ENCODE measurements around the gene CEACAM19.
"Not testable (repeated sequence)": the region's sequence is repeated elsewhere in the genome, so short reads cannot be mapped to it uniquely, and the experiment has no call there.

The CEACAM19 gene

DNA sequence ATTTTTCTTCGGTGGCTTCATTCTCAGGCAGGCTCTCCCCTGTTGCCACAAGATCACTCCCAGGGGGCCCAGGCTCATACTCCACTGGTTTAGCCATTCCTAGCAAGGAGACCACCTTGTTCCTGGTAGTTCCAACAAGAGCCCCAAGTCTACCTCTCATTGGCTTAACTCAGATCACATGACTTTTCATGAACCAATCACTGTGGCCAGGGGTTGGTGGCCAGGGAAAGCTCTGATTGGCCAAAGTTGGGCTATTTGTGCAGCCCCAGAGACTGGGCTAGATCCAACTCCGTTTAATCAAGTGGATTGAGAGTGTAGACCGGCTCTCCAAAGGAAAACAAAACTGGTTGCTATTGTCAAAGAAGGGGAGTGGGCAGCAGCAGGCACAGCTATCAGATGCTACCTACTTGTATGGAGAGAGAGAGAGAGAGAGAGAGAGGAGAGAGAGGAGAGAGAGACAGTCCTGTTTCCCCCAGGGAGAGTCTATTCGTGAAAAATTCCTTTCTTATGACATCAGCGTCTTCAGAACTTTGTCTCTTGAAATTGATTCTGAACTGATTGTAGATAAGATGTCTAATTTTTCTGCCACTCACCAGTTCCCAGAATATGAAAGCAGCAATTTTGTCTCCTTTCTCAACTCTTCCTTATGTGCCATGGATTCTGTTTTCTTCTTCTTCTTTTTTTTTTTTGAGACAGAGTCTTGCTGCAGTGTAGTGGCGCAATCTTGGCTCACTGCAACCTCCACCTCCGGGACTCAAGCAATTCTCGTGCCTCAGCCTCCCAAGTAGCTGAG lies 5.9 kb downstream of the CEACAM19 start:
- no peak for DNase-seq

DNA sequence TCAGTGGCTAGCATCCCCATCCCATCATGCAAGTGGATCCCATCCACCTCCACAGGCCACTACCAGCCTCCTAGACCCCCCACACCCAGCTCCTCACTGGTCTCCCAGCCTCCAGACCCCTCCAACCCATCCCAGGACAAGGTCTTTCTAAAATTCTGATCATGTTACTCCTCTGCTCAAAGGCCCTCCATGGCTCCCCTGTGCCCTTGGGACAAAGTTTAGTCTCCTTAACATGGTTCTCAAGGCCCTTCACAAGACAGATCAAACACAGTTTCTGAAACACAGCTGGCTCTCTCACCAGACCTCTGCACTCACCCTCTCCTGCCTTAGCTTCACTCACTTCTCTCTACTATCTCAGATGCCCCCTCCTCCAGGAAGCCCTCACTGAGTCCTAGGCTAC lies 9.3 kb downstream of the CEACAM19 start:
- DNase-seq: no peak

DNA sequence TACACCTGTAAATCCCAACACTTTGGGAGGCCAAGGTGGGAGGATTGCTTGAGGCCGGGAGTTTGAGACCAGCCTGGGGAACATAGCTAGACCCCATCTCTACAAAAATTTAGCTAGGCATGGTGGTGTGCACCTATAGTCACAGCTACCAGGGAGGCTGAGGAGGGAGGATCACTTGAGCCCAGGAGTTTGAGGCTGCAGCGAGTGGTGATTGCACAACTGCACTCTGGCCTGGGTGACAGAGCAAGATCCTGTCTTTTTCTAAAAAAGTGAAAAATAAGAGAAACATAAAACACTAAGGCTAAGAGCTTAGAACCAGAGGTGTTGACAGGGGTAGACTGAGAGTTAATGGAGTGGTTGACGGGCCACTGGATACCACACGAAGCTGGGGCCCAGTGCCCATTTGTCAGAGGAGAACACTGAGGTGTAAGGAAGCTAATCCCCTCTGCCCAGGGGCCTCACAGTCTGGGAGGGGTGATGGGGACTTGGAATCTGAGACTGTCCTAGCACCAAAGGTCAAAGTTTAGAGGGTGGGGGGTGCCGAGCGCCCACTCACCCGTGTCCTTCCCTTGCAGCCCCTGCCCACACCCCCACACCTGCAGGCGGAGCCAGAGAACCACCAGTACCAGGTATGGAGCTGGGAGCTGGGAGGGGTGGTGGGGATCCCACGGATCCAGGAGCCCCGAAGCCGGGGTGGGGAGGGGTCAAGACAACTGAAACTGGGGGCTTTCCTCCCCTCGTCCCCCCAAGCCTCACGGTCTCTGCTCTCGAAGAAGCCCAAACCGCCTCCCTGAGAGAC lies 10.9 kb downstream of the CEACAM19 start:
- DNase-seq: no peak

DNA sequence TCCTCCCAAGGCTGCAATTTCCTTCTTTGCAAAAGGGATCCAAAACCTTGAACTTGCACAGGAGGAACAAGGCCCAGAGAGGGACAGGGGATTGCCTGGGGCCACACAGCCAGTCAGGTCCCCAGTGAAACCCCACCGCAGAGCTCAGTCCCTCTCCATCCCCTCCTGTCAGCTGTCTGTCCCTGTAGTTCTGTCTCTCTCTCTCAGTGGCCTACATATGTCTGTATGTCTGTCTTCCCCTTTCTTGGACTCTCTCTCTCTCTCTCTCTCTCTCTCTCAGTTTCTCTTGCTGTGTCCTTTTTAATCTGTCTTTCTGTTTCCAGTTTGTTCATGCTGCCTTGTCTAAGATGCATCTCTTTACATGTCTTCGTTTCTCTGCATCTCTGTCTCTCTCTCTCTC lies 11.5 kb downstream of the CEACAM19 start:
- DNase-seq: no peak

DNA sequence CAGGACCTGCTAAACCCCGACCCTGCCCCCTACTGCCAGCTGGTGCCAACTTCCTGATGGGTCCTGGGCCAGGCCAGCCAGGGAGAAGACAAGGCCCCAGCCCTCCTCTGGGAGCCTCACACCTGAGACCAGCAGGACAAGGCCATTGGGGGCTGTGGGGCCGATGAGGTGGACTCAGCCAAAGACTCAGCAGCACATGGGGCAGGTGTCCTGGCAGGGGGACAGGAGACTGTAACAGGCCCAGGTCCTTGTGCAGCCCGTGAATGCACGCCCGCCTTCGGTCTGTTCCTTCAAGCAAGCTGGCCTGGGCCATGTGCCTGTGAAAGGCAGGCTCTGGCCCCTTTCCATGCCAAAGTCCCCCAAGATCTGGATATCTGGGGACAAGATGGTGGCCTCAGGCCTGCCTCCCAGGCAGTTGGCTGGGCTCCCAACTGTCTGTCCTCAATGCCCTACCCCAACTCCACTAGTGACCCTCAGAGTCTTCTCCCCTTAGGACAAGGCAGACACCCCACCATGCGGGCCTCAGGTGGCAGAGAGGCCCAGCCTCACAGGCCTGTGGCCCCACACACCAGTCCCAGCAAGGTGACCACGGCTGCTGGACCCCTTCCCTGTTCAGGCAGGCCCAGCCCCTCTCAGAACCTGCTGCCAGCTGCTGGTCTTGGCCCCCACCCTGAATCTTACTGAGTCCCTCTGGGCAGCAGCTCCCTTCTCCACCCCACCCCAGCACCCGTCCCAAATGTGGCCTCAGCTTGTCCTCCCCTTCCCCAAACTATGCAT lies 12.3 kb downstream of the CEACAM19 start:
- DNase-seq: no peak

DNA sequence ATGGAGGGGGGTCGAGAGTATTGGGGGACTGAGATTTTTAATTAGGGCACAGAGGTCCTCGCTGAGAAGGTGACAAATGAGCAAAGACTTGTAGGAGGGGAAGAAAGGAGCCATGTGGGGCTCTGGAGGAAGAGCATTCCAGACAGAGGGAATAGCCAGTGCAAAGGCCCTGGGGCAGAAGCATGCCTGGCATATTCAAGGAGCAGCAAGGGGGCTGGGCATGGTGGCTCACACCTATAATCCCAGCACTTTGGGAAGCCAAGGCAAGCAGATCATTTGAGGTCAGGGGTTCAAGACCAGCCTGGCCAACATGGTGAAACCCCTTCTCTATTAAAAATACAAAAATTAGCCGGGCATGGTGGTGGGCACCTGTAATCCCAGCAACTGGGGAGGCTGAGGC lies 13.1 kb downstream of the CEACAM19 start:
- not testable (repeated sequence) for DNase-seq

DNA sequence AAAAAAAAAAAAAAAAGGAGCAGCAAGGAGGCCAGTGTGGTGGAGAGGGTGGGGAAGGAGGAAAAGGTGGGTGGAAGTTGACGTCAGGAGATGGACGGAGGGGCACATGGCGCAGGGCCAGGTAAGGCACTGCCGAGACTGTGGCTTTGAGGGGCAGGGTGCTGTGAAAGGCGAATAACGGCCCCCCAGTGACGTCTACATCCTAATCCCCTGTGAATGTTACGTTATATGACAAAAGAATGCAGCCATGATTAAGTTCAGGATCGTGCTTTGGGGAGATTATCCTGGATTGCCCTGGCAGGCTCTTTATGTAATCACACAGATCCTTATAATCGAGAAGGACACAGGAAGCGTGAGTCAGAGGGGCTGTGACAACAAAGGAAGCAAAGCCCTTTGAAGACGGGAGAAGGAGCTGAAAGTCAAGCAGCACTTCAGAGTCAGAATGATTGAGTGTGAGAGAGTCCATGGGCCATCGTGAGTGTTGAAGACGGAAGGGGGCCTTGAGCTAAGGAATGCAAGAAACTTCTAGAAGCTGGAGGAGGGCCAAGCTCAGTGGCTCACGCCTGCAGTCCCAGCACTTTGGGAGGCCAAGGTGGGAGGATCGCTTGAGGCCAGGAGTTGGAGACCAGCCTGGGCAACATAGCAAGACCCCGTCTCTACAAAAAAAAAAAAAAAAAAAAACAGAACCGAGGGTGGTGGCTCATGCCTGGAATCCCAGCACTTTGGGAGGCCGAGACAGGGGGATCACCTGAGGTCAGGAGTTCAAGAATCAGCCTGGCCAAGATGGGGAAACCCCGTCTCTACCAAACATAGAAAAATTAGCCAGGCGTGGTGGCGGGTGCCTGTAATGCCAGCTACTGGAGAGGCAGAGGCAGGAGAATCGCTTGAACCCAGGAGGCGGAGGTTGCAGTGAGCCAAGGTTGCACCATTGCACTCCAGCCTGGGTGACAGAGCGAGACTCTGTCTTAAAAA lies 13.9 kb downstream of the CEACAM19 start:
- no peak for DNase-seq

DNA sequence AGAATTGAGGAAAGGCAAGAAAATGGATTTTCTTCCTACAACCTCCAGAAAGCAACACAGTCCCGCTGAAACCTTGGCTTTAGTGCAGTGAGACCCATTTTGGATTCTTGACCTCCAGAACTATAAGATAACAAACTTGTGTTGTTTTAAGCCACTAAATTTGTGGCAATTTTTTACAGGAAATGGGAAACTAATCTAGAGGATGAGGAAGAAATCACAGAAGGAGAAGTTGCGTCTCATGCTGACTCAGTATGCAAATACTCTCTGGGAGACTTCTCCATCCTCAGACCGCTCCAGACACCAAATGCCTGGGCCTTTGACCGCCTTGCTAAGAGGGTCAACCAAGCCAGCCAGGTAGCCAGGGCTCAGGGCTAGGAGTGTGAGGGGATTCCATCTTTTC lies 14.6 kb downstream of the CEACAM19 start:
- DNase-seq: no peak

DNA sequence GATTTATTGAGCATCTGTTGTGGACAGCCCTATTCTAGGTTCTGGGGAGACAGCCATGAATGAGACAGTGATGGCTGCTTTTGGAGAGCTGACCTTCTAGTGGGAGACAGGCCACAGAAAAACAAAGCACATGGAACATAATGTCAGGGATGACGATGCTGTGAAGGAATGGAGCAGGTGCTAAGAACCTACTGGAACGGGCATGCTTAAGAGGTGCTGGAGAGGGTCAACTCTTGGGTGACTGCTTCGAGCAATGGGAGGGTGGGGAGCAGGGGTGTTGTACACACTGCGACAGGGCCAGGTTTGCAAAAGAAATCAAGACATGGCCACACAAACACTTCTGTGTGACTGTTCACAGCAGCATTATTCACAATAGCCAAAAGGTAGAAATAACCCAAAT lies 15.6 kb downstream of the CEACAM19 start:
- no peak for DNase-seq

DNA sequence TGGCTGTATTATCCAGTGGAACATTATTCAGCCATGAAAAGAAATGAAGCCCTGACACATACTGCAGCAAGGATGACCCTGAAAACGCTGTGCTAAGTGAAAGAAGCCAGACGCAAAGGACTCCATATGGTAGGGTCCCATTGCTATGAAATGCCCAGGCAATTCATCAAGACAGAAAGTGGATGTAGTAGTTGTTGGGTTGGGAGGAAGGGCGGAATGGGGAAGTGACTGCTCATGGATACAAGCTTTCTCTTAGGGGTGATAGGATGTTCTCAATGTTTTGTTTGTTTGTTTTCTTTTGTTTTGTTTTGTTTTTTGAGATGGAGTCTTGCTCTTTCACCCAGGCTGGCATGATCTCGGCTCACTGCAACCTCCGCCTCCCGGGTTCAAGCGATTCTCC lies 16.6 kb downstream of the CEACAM19 start:
- no peak for DNase-seq

DNA sequence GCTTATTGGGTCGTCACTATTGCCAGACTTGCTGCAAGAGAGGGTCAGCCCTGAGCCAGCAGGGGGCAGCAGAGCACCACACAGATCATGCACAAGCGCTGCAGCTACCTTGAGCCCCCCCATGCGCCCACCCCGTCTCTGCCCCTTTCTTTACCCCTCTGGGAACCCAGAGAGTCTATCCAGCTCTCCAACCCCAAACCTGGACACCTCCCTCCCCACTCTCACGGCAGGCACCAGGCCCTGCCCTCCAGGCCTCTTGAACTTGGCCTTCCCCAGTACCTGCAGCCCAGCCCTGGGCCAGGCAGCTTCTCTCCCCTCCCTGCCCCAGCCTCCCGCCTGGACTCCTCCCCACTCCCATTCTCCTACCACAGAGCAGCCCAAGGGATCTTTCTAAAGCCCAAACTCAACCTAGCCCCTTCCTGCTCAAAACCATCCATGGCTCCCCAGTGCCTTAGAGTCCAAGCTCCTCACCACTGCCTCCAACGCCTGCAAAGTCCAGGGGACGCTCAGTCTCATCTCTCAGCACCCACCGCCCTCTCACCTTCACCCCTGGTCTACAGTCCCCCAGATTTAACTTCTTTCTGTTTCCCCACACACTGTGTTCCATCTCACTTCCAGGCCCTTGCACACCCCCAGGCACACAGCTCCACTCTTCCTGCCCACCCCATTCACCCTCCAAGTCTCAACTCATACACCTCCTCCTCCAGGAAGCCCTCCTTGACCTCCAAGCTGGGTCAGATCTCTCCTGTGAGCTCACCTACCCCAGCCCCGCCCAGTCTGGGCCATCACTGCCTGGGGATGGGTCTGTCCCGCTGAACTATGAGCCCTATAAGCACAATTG lies 18.2 kb downstream of the CEACAM19 start:
- peak; percentile 51 for DNase-seq

DNA sequence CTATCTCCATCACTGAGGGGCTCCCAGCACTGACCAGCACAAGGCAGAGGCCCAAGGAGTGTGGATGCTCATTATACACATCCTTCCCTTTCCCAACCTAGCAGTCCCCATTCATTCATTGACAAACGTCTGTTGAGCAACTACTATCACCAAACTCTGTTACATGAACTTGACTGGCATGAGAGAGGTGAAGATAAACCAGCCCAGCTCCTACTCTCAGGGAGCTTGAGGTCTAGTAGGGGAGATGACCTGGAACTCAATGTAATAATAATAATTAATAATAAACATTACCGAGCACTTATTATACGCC lies 18.8 kb downstream of the CEACAM19 start:
- no peak for DNase-seq

DNA sequence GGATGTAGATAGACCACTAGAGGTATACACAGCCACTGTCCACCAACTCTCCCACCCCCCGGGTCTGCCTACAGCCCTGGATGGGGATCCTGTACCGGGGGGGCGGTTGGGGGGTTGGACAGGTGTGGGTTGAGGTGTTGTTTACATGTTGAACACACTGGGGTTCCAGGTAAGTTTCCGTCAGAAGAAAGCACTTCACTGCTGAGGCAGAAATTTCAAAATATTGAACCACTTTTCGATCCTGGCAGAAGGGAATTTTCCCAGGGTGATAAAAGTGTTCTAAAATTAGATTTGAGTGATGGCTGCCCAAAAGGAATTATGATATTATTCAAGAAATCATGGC lies 21.1 kb downstream of the CEACAM19 start:
- no peak for DNase-seq

DNA sequence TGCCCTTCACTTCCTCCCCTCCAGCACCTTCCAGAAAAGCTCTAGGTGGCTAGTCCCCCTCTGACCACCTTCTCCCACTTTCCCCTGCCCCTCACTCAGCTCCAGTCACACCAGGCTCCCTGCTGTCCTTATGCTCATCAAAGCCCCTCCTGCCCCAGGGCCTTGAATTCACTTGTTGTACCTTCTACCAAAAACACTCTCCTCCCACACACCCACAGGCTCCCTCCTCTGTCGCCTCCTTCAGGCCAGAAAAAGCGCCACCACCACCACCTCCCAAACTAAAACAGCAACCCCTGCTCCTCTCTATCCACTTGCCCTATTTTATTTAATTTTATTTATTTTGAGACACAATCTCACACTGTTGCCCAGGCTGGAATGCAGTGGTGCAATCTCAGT lies 22.9 kb downstream of the CEACAM19 start:
- no peak for DNase-seq

DNA sequence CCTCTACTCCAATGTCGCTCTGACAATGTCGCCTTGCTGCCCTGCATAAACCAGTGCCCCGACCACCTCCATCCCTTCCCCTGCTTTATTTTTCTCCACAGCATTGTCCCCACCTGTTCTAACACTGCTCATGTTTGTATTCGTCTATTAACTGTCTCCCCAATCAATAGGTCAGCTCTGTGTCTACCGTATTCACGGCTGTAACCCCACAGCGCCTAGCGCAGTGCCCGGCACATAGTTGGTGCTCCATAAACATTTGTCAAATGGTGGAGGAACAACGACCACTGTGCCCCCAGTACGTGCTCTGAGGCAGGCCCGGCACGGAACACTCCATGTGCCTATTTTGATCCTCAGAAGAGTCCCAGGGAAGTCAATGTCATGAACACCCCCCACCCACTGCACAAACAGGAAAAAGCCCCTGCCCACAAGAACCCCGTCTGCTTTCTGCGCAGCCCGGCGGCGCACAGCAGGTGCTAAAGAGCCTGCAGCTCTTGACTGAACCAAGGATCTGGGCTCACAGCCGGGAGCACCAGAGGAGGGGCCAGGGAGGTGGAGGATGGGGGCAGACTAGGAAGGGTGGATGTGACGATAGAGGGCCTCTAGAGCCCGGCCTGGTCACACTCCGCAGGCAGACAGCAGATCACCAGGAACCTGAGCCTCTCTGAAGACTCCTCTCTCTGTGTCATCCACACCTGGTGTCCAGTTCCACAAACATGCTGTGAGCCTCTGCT lies 25.8 kb downstream of the CEACAM19 start:
- DNase-seq: no peak

DNA sequence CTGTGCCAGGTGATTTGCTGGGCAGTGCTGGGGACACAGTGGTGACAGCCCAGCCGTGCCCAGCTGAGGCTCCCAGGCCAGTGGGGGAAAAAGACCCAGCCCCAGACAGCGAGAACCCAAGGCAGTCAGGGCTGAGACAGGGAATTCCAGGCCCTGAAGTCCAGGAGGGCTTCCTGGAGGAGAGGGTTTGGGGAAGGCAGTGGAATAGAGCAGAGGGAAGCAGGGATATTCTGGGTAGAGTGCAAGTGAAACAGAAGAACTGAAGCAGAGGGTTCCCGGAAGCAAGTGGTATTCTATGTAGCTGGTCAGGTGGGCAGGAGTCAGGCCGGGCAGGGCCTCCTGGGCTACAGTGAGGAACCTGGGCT lies 26.4 kb downstream of the CEACAM19 start:
- no peak for DNase-seq

DNA sequence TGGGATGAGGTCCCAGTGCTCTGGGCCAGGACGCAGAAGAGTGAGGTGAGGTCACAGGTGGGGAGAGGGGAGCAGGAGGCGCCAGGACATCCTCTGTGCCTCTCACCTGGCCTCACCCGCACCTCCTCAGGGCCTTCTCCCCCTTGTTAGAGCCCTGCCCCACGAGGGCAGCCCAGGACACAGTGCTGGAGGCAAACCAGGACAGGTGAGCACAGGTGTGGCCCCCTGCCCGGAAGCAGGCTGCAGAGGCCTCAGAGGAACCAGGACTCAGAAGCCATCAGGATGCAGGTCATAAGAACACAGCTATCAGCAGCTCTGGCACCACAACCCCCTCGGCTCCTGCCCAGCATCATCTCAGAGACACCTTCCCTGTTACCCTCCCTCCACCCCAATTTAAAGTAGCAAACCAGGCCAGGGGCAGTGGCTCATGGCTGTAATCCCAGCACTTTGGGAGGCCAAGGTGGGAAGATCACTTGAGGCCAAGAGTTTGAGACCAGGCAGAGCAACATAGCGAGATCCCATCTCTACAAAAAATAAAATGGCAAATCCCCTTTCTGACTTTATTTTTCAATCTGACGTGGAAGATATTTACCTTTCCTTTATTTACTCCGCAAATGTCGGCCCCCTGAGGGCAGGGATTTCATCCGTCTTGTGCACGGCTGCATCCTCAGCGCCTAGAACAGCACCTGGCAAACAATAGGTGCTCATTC lies 27.4 kb downstream of the CEACAM19 start, which contains the start of gene CEACAM16:
TSS of gene CEACAM16 (plus strand) at position 660 of the 710 bp plus-strand sequence. CDS start 2,306 bp downstream, outside the sequence.
- no peak for DNase-seq

DNA sequence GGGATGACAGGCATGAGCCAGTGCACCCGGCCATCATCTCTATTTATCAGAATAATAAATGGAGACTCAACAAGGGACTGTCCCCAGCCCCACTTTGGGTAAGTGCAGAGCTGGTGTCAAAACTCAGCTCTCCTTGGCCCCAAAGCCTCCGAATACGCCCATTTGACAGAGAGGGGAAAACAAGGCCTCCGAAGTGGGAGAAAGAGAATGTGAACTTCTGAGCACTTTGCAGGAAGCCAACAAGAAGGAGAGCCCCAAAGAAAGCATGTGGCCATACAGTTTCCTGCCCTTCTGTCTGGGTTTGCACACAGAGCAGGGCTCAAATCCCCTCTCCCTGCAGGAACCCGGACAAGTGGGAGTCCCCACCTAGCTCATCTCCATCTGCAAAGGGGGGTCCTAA lies 29.3 kb downstream of the CEACAM19 start:
- no peak for DNase-seq

DNA sequence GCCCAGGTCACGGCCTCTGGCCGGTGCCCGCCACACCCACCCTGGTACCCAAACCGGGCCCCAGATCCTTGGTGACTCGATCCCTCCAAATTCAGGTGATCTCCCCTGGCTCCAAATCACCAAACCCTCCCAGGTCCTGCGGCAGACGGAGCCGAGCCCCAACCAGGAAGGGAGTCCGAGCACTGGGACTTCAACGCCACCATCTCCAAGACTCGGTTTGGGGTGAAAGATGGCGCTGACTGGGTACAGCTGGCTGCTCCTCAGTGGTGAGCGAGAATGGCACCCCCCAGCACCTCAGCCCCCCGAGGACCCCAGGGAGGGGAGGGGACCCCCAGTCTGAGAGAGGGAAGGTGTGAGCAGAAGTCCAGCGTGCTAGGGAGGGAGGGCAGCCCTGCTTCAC lies 29.9 kb downstream of the CEACAM19 start:
- DNase-seq: no peak

DNA sequence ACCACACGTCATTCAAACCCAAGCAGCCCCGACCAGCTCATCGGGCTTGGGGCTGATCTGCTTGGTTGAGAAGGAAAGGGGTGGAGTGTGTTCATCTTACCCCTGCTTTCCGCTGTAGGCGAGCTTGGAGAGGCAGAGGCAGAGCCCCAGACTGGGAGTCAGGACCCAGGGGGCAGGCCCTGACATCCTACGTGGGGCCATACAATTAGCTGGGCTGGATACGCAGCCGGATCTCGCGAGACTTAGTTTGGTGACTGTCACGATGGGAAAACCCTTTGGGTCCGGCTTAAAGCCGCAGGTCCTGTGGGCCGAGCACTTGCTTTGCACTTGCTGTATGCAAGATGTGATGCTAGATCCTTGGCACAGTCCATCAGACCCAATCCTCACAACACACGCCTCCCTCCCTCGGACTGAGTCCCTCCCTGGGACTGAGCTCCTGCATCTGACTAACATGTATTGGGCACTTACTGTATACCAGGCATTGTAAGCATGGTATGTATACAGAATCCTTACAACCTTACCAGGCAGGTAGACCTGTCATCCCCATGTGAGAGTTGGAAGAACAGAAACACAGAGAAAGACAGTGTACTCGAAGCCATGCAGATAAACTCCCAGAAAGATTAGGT lies 31.4 kb downstream of the CEACAM19 start:
- DNase-seq: no peak

Data from COR-L47 (cell line).